K562 (cell line): Measurements from ENCODE around the gene TCOF1. TPM values are rescaled to one million over a fixed set of nuclear protein-coding genes. Genes with fewer than 3 reads are reported as not detected.
A peak's percentile ranks its signal among the peaks of the same experiment; 100 is the strongest.

ENCODE experiments used
- AFF4 ChIP-seq: sonication (generic); formaldehyde crosslinking; IDR thresholded peaks from 2 replicates; pipeline ENCODE4 v1.8.0; 2023; ENCODE audit warnings: mild to moderate bottlenecking, missing genetic modification reagents
- BHLHE40 ChIP-seq: IDR thresholded peaks from 2 replicates; pipeline ENCODE4 v1.6.1; 2011; ENCODE audit warnings: low read length, improper control_type of control experiment
- CBFA2T3 ChIP-seq: fragments of 450-650 bp; IDR thresholded peaks from 2 replicates; pipeline ENCODE4 v1.6.1; 2017
- NUFIP1 ChIP-seq: fragments of 450-650 bp; IDR thresholded peaks from 2 replicates; pipeline ENCODE4 v1.6.1; 2018; ENCODE audit not compliant: partially characterized antibody
- PHF20 ChIP-seq: fragments of 450-650 bp; IDR thresholded peaks from 2 replicates; pipeline ENCODE4 v1.6.1; 2018; ENCODE audit not compliant: partially characterized antibody
- ZBTB7A ChIP-seq: IDR thresholded peaks from 2 replicates; pipeline ENCODE4 v1.6.1; 2011; ENCODE audit warnings: low read depth, mild to moderate bottlenecking, low read length, moderate library complexity, borderline replicate concordance; ENCODE audit not compliant: control insufficient read depth
- ZBTB9 ChIP-seq: fragments of 450-650 bp; formaldehyde crosslinking; IDR thresholded peaks from 2 replicates; pipeline ENCODE4 v1.4.0; 2020; ENCODE audit warnings: mild to moderate bottlenecking, moderate library complexity
- polyA plus RNA-seq, 8 experiments: library from polyadenylated mRNA; depleted of rRNA in 4 of 8; stranded (reverse) in 5 of 8; unstranded in 3 of 8; fragments of >200 nt; fragmentation: Nextera tagmentation in 2 of 8; fragmentation: Illumina TruSeq in 1 of 8; extraction: Ambion mirVana in 2 of 8; extraction: Trizol in 1 of 8; gene quantifications; 2 replicates each; pipeline versions ENCODE4 v1.2.1 to v1.2.3, GENCODE V29; 2011 to 2014; ENCODE audit warnings: inconsistent platforms in 1 of 8, missing spikeins in 1 of 8
- total RNA-seq, 7 experiments: library from RNA; depleted of rRNA in 6 of 7; stranded (reverse); fragments of >200 nt in 6 of 7; fragmentation: Illumina TruSeq in 2 of 7; extraction: Trizol in 2 of 7; gene quantifications; 2 replicates each; pipeline versions ENCODE4 v1.2.1 to v1.2.3, GENCODE V29; 2011 to 2021; ENCODE audit warnings: low replicate concordance in 1 of 7
- TF ChIP-seq, protein P1 (sequence below): fragments of 450-650 bp; IDR thresholded peaks from 2 replicates; pipeline ENCODE4 v1.6.1; 2016; ENCODE audit warnings: borderline replicate concordance

Gene TCOF1
- total and polyA plus RNA-seq, 9 of the 15 experiments (the other 6 are each of a cell fraction or from before 2014, with no cell fraction given) = 9.8 to 134 (median 61.7) TPM

GRCh38 chr5:150329038-150329437 lies 28.5 kb upstream of the TCOF1 start (continued):
- no peak for TF ChIP-seq AFF4 (CRISPR knock-in tag)
- TF ChIP-seq CBFA2T3 = peak; percentile 40
- TF ChIP-seq ZBTB7A = no peak
- TF ChIP-seq ZBTB9 = 0 out of 2 replicates have a peak, but pooled peaks have one; percentile 23
- TF ChIP-seq BHLHE40 = 0 out of 2 replicates have a peak, but pooled peaks have one; percentile 28
- TF ChIP-seq, protein P1, sequence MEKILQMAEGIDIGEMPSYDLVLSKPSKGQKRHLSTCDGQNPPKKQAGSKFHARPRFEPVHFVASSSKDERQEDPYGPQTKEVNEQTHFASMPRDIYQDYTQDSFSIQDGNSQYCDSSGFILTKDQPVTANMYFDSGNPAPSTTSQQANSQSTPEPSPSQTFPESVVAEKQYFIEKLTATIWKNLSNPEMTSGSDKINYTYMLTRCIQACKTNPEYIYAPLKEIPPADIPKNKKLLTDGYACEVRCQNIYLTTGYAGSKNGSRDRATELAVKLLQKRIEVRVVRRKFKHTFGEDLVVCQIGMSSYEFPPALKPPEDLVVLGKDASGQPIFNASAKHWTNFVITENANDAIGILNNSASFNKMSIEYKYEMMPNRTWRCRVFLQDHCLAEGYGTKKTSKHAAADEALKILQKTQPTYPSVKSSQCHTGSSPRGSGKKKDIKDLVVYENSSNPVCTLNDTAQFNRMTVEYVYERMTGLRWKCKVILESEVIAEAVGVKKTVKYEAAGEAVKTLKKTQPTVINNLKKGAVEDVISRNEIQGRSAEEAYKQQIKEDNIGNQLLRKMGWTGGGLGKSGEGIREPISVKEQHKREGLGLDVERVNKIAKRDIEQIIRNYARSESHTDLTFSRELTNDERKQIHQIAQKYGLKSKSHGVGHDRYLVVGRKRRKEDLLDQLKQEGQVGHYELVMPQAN = no peak
- TF ChIP-seq PHF20 = peak; percentile 46
- TF ChIP-seq NUFIP1 = no peak
